ENCODE data around the gene ERFL. TPM values are rescaled to one million over a fixed set of nuclear protein-coding genes. Genes with fewer than 3 reads are reported as not detected.

ERFL gene
- polyA plus RNA-seq, 1 of the 3 experiments (the other 2 are of a cell fraction), result 0.07 TPM

- WGBS (ENCODE audit: low lambda C conversion rate), result 6% methylated on average over 12 of the region's 12 CpGs
- H3K79me2 ChIP-seq (ENCODE audit: insufficient read depth), result no peaks in the 10 kb centered on the region
- no peaks in the 10 kb centered on the region for H3K27me3 ChIP-seq (ENCODE audit: insufficient read depth)
- H3K27ac ChIP-seq (ENCODE audit: low read depth in 2 of 2, low read length in 1 of 2), result no peak overlapping the region
- no peaks in the 10 kb centered on the region for H3K9me3 ChIP-seq
- no peak overlapping the region for H3K9ac ChIP-seq
- DNase-seq, result peak; percentile 90
- ChIA-PET CTCF (interaction anchor here (0.7 to 3.4 kb wide), 22 partner anchors 9 to 156 kb away, joined by 3 to 48 read pairs (median 4); partner anchors contain the start of gene RPS19), POLR2A (no interaction called here)
- no peak overlapping the region; the same call in 1 of the 2 replicates for H3K4me2 ChIP-seq
- TF ChIP-seq, protein P1, sequence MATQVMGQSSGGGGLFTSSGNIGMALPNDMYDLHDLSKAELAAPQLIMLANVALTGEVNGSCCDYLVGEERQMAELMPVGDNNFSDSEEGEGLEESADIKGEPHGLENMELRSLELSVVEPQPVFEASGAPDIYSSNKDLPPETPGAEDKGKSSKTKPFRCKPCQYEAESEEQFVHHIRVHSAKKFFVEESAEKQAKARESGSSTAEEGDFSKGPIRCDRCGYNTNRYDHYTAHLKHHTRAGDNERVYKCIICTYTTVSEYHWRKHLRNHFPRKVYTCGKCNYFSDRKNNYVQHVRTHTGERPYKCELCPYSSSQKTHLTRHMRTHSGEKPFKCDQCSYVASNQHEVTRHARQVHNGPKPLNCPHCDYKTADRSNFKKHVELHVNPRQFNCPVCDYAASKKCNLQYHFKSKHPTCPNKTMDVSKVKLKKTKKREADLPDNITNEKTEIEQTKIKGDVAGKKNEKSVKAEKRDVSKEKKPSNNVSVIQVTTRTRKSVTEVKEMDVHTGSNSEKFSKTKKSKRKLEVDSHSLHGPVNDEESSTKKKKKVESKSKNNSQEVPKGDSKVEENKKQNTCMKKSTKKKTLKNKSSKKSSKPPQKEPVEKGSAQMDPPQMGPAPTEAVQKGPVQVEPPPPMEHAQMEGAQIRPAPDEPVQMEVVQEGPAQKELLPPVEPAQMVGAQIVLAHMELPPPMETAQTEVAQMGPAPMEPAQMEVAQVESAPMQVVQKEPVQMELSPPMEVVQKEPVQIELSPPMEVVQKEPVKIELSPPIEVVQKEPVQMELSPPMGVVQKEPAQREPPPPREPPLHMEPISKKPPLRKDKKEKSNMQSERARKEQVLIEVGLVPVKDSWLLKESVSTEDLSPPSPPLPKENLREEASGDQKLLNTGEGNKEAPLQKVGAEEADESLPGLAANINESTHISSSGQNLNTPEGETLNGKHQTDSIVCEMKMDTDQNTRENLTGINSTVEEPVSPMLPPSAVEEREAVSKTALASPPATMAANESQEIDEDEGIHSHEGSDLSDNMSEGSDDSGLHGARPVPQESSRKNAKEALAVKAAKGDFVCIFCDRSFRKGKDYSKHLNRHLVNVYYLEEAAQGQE (IDR thresholded peaks at IDR 0.05; ENCODE audit: low read depth, low read length), result no peak
- TF ChIP-seq ZBTB33 (IDR thresholded peaks at IDR 0.05; ENCODE audit: borderline replicate concordance, low read depth) (no peak), NFIC (IDR thresholded peaks at IDR 0.05; ENCODE audit: borderline replicate concordance) (no peak), RFX5 (IDR thresholded peaks at IDR 0.05; ENCODE audit: low read length) (no peak), RAD21 (IDR thresholded peaks at IDR 0.05; ENCODE audit: low read length) (peak; percentile 82), FOXM1 (IDR thresholded peaks at IDR 0.05; ENCODE audit: low read depth) (no peak), POLR2AphosphoS5 (IDR thresholded peaks at IDR 0.05; ENCODE audit: low read depth, low read length) (no peak), CTCF (IDR thresholded peaks at IDR 0.05) (peak; percentile 94), TCF12 (IDR thresholded peaks at IDR 0.05) (no peak), SMC3 (IDR thresholded peaks at IDR 0.05; ENCODE audit: low read depth, low read length) (peak; percentile 65; the same call in 1 of the 2 replicates), EP300 (IDR thresholded peaks at IDR 0.05; ENCODE audit: borderline replicate concordance in 1 of 2, low read depth in 1 of 2, low read length in 1 of 2) (no peak), GABPA (IDR thresholded peaks at IDR 0.05; ENCODE audit: low read depth) (no peak), RXRA (IDR thresholded peaks at IDR 0.05; ENCODE audit: borderline replicate concordance, low read depth) (no peak), EZH2phosphoT487 (IDR thresholded peaks at IDR 0.05; ENCODE audit: borderline replicate concordance, low read depth) (no peak), NRF1 (IDR thresholded peaks at IDR 0.05; ENCODE audit: low read depth, low read length) (no peak), FOXJ3 (CRISPR knock-in tag; IDR thresholded peaks at IDR 0.05) (no peak), USF1 (IDR thresholded peaks at IDR 0.05; ENCODE audit: borderline replicate concordance, low read depth) (no peak), JUND (IDR thresholded peaks at IDR 0.05) (no peak), YY1 (IDR thresholded peaks at IDR 0.05; ENCODE audit: low read depth) (no peak), MEF2A (IDR thresholded peaks at IDR 0.05; ENCODE audit: borderline replicate concordance, low read depth) (no peak), CHD2 (IDR thresholded peaks at IDR 0.05; ENCODE audit: low read length, partially characterized antibody) (no peak)
- TF ChIP-seq, protein P2, sequence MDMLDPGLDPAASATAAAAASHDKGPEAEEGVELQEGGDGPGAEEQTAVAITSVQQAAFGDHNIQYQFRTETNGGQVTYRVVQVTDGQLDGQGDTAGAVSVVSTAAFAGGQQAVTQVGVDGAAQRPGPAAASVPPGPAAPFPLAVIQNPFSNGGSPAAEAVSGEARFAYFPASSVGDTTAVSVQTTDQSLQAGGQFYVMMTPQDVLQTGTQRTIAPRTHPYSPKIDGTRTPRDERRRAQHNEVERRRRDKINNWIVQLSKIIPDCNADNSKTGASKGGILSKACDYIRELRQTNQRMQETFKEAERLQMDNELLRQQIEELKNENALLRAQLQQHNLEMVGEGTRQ (IDR thresholded peaks at IDR 0.05; ENCODE audit: borderline replicate concordance, low read depth, low read length), result no peak
- TF ChIP-seq, protein P3, sequence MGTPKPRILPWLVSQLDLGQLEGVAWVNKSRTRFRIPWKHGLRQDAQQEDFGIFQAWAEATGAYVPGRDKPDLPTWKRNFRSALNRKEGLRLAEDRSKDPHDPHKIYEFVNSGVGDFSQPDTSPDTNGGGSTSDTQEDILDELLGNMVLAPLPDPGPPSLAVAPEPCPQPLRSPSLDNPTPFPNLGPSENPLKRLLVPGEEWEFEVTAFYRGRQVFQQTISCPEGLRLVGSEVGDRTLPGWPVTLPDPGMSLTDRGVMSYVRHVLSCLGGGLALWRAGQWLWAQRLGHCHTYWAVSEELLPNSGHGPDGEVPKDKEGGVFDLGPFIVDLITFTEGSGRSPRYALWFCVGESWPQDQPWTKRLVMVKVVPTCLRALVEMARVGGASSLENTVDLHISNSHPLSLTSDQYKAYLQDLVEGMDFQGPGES (IDR thresholded peaks at IDR 0.05; ENCODE audit: low read depth, low read length), result no peak
- TF ChIP-seq, protein P4, sequence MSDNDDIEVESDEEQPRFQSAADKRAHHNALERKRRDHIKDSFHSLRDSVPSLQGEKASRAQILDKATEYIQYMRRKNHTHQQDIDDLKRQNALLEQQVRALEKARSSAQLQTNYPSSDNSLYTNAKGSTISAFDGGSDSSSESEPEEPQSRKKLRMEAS (IDR thresholded peaks at IDR 0.05; ENCODE audit: low read depth), result no peak
- H2AFZ ChIP-seq (ENCODE audit: low read depth), result no peak overlapping the region
- peaks cover 0 to 11% of the 10 kb centered on the region in 2 experiments for H3K36me3 ChIP-seq (replicated peaks in 1 of 2; ENCODE audit: control insufficient read depth in 1 of 2, insufficient read depth in 2 of 2, low read length in 1 of 2)
- H3F3A ChIP-seq (replicated peaks; ENCODE audit: insufficient read depth), result no peaks in the 10 kb centered on the region
- H4K20me1 ChIP-seq (ENCODE audit: insufficient read depth), result no peaks in the 10 kb centered on the region
- H3K4me1 ChIP-seq (ENCODE audit: control insufficient read depth in 1 of 2, insufficient read depth in 2 of 2, low read depth in 1 of 2, low read length in 1 of 2), result peaks cover 0 to 2% of the 10 kb centered on the region in 2 experiments; a peak in 1 of 4 replicates
- no peak overlapping the region; a peak in 1 of 4 replicates for H3K4me3 ChIP-seq (ENCODE audit: low read depth in 2 of 2, low read length in 1 of 2)
- no peaks in the 10 kb centered on the region for H3K9me2 ChIP-seq
Measured at GRCh38 chr19:41951686-41952172, 23.5 kb upstream of the ERFL start.
